ENCODE measurements around the gene SLC35G2.
A peak's percentile ranks its signal among the peaks of the same experiment; 100 is the strongest.

Gene SLC35G2

DNA sequence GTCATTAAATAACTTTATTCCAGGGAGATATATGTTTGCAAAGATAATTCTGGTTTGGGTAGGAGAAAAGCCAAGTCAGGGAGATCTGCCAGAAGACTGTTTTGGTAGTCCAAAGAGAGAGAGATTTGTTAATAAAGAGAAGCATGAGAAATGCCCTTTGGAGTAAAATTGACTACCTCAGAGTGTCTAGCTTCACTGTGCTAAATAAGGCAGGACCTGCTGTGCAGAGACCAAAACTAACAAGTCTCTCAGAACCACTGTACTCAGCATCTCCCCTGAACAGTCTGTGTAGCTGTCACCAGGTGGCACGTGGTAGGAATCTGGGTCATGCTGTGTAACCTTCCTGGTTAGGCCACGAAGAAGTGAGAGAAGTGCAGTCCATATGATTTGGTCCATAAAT is 31.6 kb upstream of the SLC35G2 start:
- TF ChIP-seq, protein P1, sequence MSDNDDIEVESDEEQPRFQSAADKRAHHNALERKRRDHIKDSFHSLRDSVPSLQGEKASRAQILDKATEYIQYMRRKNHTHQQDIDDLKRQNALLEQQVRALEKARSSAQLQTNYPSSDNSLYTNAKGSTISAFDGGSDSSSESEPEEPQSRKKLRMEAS (IDR thresholded peaks at IDR 0.05): peak; percentile 63
- TF ChIP-seq, protein P2, sequence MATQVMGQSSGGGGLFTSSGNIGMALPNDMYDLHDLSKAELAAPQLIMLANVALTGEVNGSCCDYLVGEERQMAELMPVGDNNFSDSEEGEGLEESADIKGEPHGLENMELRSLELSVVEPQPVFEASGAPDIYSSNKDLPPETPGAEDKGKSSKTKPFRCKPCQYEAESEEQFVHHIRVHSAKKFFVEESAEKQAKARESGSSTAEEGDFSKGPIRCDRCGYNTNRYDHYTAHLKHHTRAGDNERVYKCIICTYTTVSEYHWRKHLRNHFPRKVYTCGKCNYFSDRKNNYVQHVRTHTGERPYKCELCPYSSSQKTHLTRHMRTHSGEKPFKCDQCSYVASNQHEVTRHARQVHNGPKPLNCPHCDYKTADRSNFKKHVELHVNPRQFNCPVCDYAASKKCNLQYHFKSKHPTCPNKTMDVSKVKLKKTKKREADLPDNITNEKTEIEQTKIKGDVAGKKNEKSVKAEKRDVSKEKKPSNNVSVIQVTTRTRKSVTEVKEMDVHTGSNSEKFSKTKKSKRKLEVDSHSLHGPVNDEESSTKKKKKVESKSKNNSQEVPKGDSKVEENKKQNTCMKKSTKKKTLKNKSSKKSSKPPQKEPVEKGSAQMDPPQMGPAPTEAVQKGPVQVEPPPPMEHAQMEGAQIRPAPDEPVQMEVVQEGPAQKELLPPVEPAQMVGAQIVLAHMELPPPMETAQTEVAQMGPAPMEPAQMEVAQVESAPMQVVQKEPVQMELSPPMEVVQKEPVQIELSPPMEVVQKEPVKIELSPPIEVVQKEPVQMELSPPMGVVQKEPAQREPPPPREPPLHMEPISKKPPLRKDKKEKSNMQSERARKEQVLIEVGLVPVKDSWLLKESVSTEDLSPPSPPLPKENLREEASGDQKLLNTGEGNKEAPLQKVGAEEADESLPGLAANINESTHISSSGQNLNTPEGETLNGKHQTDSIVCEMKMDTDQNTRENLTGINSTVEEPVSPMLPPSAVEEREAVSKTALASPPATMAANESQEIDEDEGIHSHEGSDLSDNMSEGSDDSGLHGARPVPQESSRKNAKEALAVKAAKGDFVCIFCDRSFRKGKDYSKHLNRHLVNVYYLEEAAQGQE (IDR thresholded peaks at IDR 0.05; ENCODE audit: low read depth): no peak
- TF ChIP-seq, protein P3, sequence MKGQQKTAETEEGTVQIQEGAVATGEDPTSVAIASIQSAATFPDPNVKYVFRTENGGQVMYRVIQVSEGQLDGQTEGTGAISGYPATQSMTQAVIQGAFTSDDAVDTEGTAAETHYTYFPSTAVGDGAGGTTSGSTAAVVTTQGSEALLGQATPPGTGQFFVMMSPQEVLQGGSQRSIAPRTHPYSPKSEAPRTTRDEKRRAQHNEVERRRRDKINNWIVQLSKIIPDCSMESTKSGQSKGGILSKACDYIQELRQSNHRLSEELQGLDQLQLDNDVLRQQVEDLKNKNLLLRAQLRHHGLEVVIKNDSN (IDR thresholded peaks at IDR 0.05): peak; percentile 40; the same call in 1 of the 2 replicates

DNA sequence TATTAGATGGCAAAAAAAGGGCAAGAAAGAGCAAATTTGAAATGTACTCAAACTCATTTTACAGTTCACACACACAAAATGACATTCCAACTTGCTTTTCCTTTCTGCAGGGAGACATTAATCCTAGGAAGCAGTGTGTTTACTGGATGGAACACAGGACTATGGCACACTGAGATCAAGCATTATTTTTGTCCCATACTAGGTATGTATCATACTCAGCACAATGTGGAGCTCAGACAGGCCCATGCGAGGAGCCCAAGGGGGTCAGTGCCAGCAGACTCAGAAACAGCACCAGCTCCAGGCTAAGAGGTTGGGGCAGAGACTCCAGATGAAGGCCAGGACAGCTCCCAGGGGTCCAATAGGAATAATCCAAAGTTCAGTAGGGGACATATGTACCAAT is 30.8 kb upstream of the SLC35G2 start:
- TF ChIP-seq TEAD4 (IDR thresholded peaks at IDR 0.05): no peak
- no peak for TF ChIP-seq CEBPB (IDR thresholded peaks at IDR 0.05)
- no peak for TF ChIP-seq NFIC (IDR thresholded peaks at IDR 0.05)
- TF ChIP-seq FOXM1 (IDR thresholded peaks at IDR 0.05; ENCODE audit: borderline replicate concordance, low read depth): no peak
- no peak for TF ChIP-seq TCF12 (IDR thresholded peaks at IDR 0.05; ENCODE audit: low read depth)
- no peak for TF ChIP-seq CREB1 (IDR thresholded peaks at IDR 0.05; ENCODE audit: low read depth)
- no peak for TF ChIP-seq RAD21 (IDR thresholded peaks at IDR 0.05; ENCODE audit: low read depth)
- TF ChIP-seq, protein P2 (IDR thresholded peaks at IDR 0.05; ENCODE audit: low read depth): no peak
- TF ChIP-seq, protein P1 (IDR thresholded peaks at IDR 0.05): no peak
- TF ChIP-seq YY1 (IDR thresholded peaks at IDR 0.05; ENCODE audit: low read depth): no peak
- TF ChIP-seq EGR1 (IDR thresholded peaks at IDR 0.05): no peak

DNA sequence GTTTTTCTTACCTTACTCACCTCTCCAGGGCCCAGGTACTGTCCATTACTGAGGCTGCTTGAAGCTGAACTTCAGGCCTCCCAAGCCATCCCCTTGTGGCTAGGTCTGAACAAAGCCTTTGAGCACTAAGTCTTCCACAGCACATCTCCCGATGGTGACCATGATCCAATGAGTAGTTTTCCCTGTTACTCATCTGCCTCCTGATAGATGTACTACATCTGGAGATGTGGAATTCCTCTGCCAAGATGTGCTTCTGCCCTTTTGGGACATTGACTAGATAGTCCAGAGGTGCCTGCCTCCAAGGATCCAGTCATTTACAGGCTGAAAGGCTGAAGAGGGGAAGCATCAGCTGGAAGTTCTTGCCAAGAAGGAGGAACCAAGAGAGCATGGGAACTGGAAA is 28.9 kb upstream of the SLC35G2 start:
- no peak for TF ChIP-seq TCF12 (IDR thresholded peaks at IDR 0.05; ENCODE audit: low read depth)
- no peak for TF ChIP-seq RAD21 (IDR thresholded peaks at IDR 0.05; ENCODE audit: low read depth)
- no peak for TF ChIP-seq TAF1 (IDR thresholded peaks at IDR 0.05; ENCODE audit: low read depth)

DNA sequence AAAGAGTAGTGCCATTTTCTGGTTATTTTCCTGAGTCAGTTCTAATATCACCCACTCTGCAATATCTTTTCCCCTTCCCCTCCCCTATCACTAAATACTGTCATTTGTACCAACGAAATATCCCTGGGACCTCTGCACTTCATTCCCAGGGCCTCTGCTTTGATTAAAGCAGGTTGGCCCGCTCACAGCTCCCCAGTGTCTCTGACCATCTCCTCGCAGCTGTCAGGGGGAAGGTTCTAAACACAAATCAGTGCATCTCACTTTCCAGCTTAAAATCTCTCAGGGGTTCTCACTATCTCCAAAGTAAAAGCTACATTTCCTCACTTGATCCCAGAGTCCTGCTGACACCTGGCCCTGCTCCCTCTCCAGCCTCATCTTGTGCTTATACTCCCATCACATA is 28.1 kb upstream of the SLC35G2 start:
- TF ChIP-seq, protein P1 (IDR thresholded peaks at IDR 0.05): no peak
- TF ChIP-seq ZBTB7A (IDR thresholded peaks at IDR 0.05; ENCODE audit: low read depth) (no peak), EP300 (IDR thresholded peaks at IDR 0.05; ENCODE audit: borderline replicate concordance) (no peak), CEBPB (IDR thresholded peaks at IDR 0.05) (no peak), NFIC (IDR thresholded peaks at IDR 0.05) (no peak), TEAD4 (IDR thresholded peaks at IDR 0.05) (no peak), RAD21 (IDR thresholded peaks at IDR 0.05; ENCODE audit: low read depth) (no peak), CREB1 (IDR thresholded peaks at IDR 0.05; ENCODE audit: low read depth) (no peak)
- TF ChIP-seq, protein P2 (IDR thresholded peaks at IDR 0.05; ENCODE audit: low read depth): no peak

DNA sequence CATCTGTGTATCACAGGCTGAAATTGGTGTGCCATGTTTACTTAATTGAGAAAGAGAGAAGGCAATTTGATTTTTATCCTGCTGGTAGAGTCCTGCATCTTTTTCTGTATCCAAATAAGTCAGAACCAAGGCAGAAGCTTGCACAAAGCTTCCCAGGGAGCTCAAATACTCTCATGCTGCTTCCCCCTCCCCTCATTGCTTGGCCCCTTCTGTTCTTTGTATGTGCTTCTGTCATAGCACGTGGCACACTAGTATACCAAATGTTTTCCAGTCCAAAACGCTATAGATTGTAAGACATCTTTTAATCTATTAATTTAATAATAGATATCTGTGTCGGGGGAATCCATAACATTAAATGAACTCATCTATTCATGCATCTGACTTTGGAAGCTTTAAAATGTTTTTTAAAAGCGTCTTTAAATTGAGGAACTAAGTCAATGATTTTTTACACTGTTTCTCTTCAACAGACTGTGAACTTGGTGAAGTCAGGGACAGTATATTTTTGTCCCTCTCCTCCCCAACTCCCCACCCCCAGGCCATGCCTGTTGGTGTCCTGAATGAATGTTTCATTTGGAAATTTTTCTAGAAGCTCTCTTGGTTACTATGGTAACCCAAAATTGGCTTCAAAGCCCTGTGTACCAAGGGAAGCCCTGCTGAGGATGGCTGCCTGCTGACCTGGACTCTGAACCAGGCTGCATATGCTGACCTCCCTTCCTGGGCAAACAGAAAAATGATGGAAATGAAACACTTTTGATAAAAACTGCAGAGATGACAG is 26.2 kb upstream of the SLC35G2 start:
- TF ChIP-seq EP300 (IDR thresholded peaks at IDR 0.05; ENCODE audit: borderline replicate concordance) (no peak), RAD21 (IDR thresholded peaks at IDR 0.05; ENCODE audit: low read depth) (no peak), EGR1 (IDR thresholded peaks at IDR 0.05) (no peak), YY1 (IDR thresholded peaks at IDR 0.05; ENCODE audit: low read depth) (no peak), ZBTB7A (IDR thresholded peaks at IDR 0.05; ENCODE audit: low read depth) (no peak), FOXM1 (IDR thresholded peaks at IDR 0.05; ENCODE audit: borderline replicate concordance, low read depth) (no peak), CEBPB (IDR thresholded peaks at IDR 0.05) (no peak), TEAD4 (IDR thresholded peaks at IDR 0.05) (no peak), TAF1 (IDR thresholded peaks at IDR 0.05; ENCODE audit: low read depth) (no peak), CREB1 (IDR thresholded peaks at IDR 0.05; ENCODE audit: low read depth) (no peak), NFIC (IDR thresholded peaks at IDR 0.05) (no peak), TCF12 (IDR thresholded peaks at IDR 0.05; ENCODE audit: low read depth) (no peak)
- TF ChIP-seq, protein P1 (IDR thresholded peaks at IDR 0.05): no peak
- TF ChIP-seq, protein P2 (IDR thresholded peaks at IDR 0.05; ENCODE audit: low read depth): no peak
- TF ChIP-seq, protein P3 (IDR thresholded peaks at IDR 0.05): no peak

Measured in Ishikawa (cell line).